GM12878 (cell line): ENCODE data around the gene TRIM23. TPM values are rescaled to one million over a fixed set of nuclear protein-coding genes. Genes with fewer than 3 reads are reported as not detected.

ENCODE experiments used
- ATAC-seq: fragments of 200-7000 bp; cut with Tn5 transposase; 3 replicates; pipeline ENCODE4 v1.9.1; 2020; ENCODE audit warnings: mild to moderate bottlenecking, moderate library complexity
- BruUV-seq: library from RNA; stranded (reverse); fragments of 400-500 nt; replicated peaks from 2 replicates; lab custom pipeline; 2021; lab: Mats Ljungman, UMichigan
- CTCF ChIA-PET: fragments of 300-600 bp; sonication (Branson Sonifier 250); formaldehyde crosslinking; extraction: SDS; loops from one replicate; lab custom pipeline; 2021; ENCODE audit warnings: inconsistent platforms; lab: Yijun Ruan, JAX
- POLR2A ChIA-PET: fragments of 350-600 bp; formaldehyde crosslinking; extraction: SDS; loops from one replicate; lab custom pipeline; 2021; ENCODE audit warnings: inconsistent platforms; lab: Charles Lee
- RAD21 ChIA-PET: fragments of 300-600 bp; sonication (Branson Sonifier 250); formaldehyde crosslinking; loops from one replicate; lab custom pipeline; 2023; ENCODE audit warnings: antibody characterized with exemption; ENCODE audit not compliant: unreplicated experiment; lab: Charles Lee
- SMC1A ChIA-PET: fragments of 300-600 bp; sonication (Branson Sonifier 250); formaldehyde crosslinking; loops from one replicate; lab custom pipeline; 2023; ENCODE audit not compliant: unreplicated experiment, uncharacterized antibody; lab: Charles Lee
- DNase-seq: peaks from one replicate; pipeline ENCODE4 v3.0.0-alpha.2; 2011; ENCODE audit warnings: low read depth, low spot score
- FAIRE-seq: peaks from 3 replicates; lab custom pipeline; 2011; peaks lifted over from hg19 to GRCh38; lab: Jason Lieb, UNC
- H2AFZ ChIP-seq: 2 replicates; pipeline ENCODE4 v1.6.0; 2011; ENCODE audit warnings: low read depth, low read length, control low read depth; ENCODE audit not compliant: control insufficient read depth
- H3K27ac ChIP-seq: 2 replicates; pipeline ENCODE4 v1.5.1; 2011; ENCODE audit warnings: control low read depth; ENCODE audit not compliant: control insufficient read depth, insufficient read depth
- H3K27me3 ChIP-seq, 2 experiments: replicated peaks in 1 of 2; 2 replicates each; pipeline versions ENCODE4 v1.6.0 to v1.6.1; 2011; ENCODE audit warnings: low read length in 1 of 2; ENCODE audit not compliant: control insufficient read depth in 2 of 2, insufficient read depth in 2 of 2
- H3K36me3 ChIP-seq, 2 experiments: 2 replicates each; pipeline ENCODE4 v1.5.1; 2011; ENCODE audit warnings: low read length in 1 of 2; ENCODE audit not compliant: control insufficient read depth in 2 of 2, insufficient read depth in 2 of 2
- H3K4me1 ChIP-seq: 2 replicates; pipeline ENCODE4 v1.6.1; 2011; ENCODE audit warnings: mild to moderate bottlenecking, low read length, moderate library complexity, mixed read lengths; ENCODE audit not compliant: control insufficient read depth, insufficient read depth
- H3K4me2 ChIP-seq: 2 replicates; pipeline ENCODE4 v1.6.0; 2011; ENCODE audit warnings: control low read depth; ENCODE audit not compliant: control insufficient read depth, insufficient read depth
- H3K4me3 ChIP-seq: fragments of 200-600 bp; sonication (generic); 2 replicates; pipeline ENCODE4 v1.5.1; 2016
- H3K79me2 ChIP-seq: 2 replicates; pipeline ENCODE4 v1.6.0; 2011; ENCODE audit warnings: low read length; ENCODE audit not compliant: control insufficient read depth, insufficient read depth
- H3K9ac ChIP-seq: 2 replicates; pipeline ENCODE4 v1.8.0; 2011; ENCODE audit warnings: low read length, control low read depth, mixed read lengths; ENCODE audit not compliant: control insufficient read depth, insufficient read depth
- H3K9me3 ChIP-seq: replicated peaks from 3 replicates; pipeline ENCODE4 v1.5.1; 2011; ENCODE audit warnings: mild to moderate bottlenecking, low read length; ENCODE audit not compliant: control insufficient read depth, insufficient read depth
- H4K20me1 ChIP-seq: 2 replicates; pipeline ENCODE4 v1.6.0; 2011; ENCODE audit not compliant: control insufficient read depth, insufficient read depth
- BRCA1 ChIP-seq: IDR thresholded peaks from 2 replicates; pipeline ENCODE4 v1.6.1; 2011; ENCODE audit warnings: low read depth, low read length, improper control_type of control experiment
- CEBPZ ChIP-seq: fragments of 150-350 bp; IDR thresholded peaks from 2 replicates; pipeline ENCODE4 v1.6.1; 2016; ENCODE audit warnings: low read depth, low read length
- CHD2 ChIP-seq: IDR thresholded peaks from 2 replicates; pipeline ENCODE4 v1.6.1; 2011; ENCODE audit warnings: low read depth, low read length, improper control_type of control experiment, borderline replicate concordance
- FOS ChIP-seq: IDR thresholded peaks from 3 replicates; pipeline ENCODE4 v1.6.1; 2011; ENCODE audit warnings: borderline replicate concordance; ENCODE audit not compliant: insufficient read length; ENCODE audit errors: extremely low read depth
- NFXL1 ChIP-seq: fragments of 450-650 bp; IDR thresholded peaks from 2 replicates; pipeline ENCODE4 v1.6.1; 2017; ENCODE audit warnings: antibody characterized with exemption, mild to moderate bottlenecking, borderline replicate concordance
- NKRF ChIP-seq: fragments of 450-650 bp; conservative IDR thresholded peaks from 2 replicates; pipeline ENCODE4 v1.6.1; 2017; ENCODE audit warnings: mild to moderate bottlenecking, moderate library complexity
- POLR2A ChIP-seq: IDR thresholded peaks from 2 replicates; pipeline ENCODE4 v1.6.1; 2011; ENCODE audit warnings: low read depth, mild to moderate bottlenecking, low read length
- RAD51 ChIP-seq: fragments of 450-650 bp; IDR thresholded peaks from 2 replicates; pipeline ENCODE4 v1.6.1; 2016; ENCODE audit warnings: moderate library complexity, mild to moderate bottlenecking, inconsistent platforms
- RBBP5 ChIP-seq: fragments of 200-600 bp; sonication (generic); conservative IDR thresholded peaks from 2 replicates; pipeline ENCODE4 v1.6.1; 2016
- SREBF2 ChIP-seq: IDR thresholded peaks from 2 replicates; pipeline ENCODE4 v1.6.1; 2012; ENCODE audit warnings: mild to moderate bottlenecking, low read length
- STAT1 ChIP-seq: fragments of 450-650 bp; conservative IDR thresholded peaks from 2 replicates; pipeline ENCODE4 v1.6.1; 2014; ENCODE audit warnings: antibody characterized with exemption, mild to moderate bottlenecking
- TARDBP ChIP-seq: IDR thresholded peaks from 2 replicates; pipeline ENCODE4 v1.6.1; 2016; ENCODE audit warnings: borderline replicate concordance
- ZBTB11 ChIP-seq: fragments of 450-650 bp; formaldehyde crosslinking; IDR thresholded peaks from 2 replicates; pipeline ENCODE4 v1.5.0; 2022; ENCODE audit warnings: mild to moderate bottlenecking, missing genetic modification characterization
- ZNF622 ChIP-seq: fragments of 450-650 bp; IDR thresholded peaks from 2 replicates; pipeline ENCODE4 v1.6.1; 2017; ENCODE audit warnings: mild to moderate bottlenecking, inconsistent platforms
- WGBS: methylation state at CpG from one replicate; pipeline ENCODE4 v1.1.6; 2016; ENCODE audit warnings: low lambda C conversion rate; ENCODE audit not compliant: insufficient replicate concordance, insufficient coverage; ENCODE audit errors: missing lambda C conversion rate; 5-methylcytosine and 5-hydroxymethylcytosine counted together
- in situ Hi-C: fragments of 300-500 bp; cut with MboI; formaldehyde crosslinking; loops from 9 replicates; pipeline ENCODE4 v1.14.3; 2018; ENCODE audit warnings: mixed read lengths
- intact Hi-C: fragments of 100-400 bp; cut with micrococcal nuclease; formaldehyde crosslinking; loops from one replicate; pipeline ENCODE4 v1.14.2; 2022; ENCODE audit not compliant: unreplicated experiment
- polyA plus RNA-seq, 11 experiments: library from polyadenylated mRNA; depleted of rRNA in 4 of 11; unstranded in 6 of 11; stranded (reverse) in 5 of 11; fragments of >200 nt; fragmentation: Nextera tagmentation in 4 of 11; fragmentation: Illumina TruSeq in 1 of 11; extraction: Ambion mirVana in 4 of 11; extraction: Trizol in 1 of 11; gene quantifications; 1 replicate in 1 of 11; 2 replicates in 10 of 11; pipeline versions ENCODE4 v1.2.1 to v1.2.3, GENCODE V29; 2011 to 2016; ENCODE audit warnings: inconsistent platforms in 2 of 11, missing spikeins in 2 of 11, low read depth in 1 of 11
- total RNA-seq, 4 experiments: library from RNA; depleted of rRNA in 3 of 4; stranded (reverse); fragments of >200 nt in 3 of 4; fragmentation: Illumina TruSeq in 1 of 4; extraction: Trizol in 1 of 4; gene quantifications; 2 replicates each; pipeline versions ENCODE4 v1.2.1 to v1.2.3, GENCODE V29; 2013 to 2021

TRIM23 gene
- total and polyA plus RNA-seq, 10 of the 15 experiments (the other 5 are each of a cell fraction or from before 2014, with no cell fraction given), result 1.9 to 5.0 (median 2.4) TPM

GRCh38 chr5:65668696-65669095, 44.6 kb upstream of the TRIM23 start:
- no TSS peak for BruUV-seq
- no peak overlapping the region for H3K4me2 ChIP-seq
- no peaks in the 10 kb centered on the region for H3K9me3 ChIP-seq
- in situ Hi-C loops, result no loop called here
- SMC1A ChIA-PET, result no interaction called here
- H3K27ac ChIP-seq, result no peak overlapping the region
- no peak for ATAC-seq
- no peaks in the 10 kb centered on the region for H3K4me1 ChIP-seq
- no peaks in the 10 kb centered on the region for H4K20me1 ChIP-seq
- CTCF ChIA-PET, result no interaction called here
- DNase-seq, result no peak
- H3K27me3 ChIP-seq, result no peaks in the 10 kb centered on the region
- no peak overlapping the region for H3K4me3 ChIP-seq
- RAD21 ChIA-PET, result no interaction called here
- H2AFZ ChIP-seq, result no peak overlapping the region
- TF ChIP-seq POLR2A (no peak), RAD51 (no peak), BRCA1 (no peak), ZBTB11 (CRISPR knock-in tag) (no peak), NKRF (no peak), TARDBP (no peak), SREBF2 (no peak), CHD2 (no peak), NFXL1 (no peak), RBBP5 (no peak), FOS (no peak), ZNF622 (no peak), STAT1 (no peak), CEBPZ (no peak)
- TF ChIP-seq, all 136 proteins: peak for 0
- intact Hi-C loops, result loop anchor here (10.0 kb wide), 1 partner anchor 856 kb away; no protein-coding TSS in a partner anchor
- POLR2A ChIA-PET, result no interaction called here
- FAIRE-seq, result no peak
- Histone ChIP-seq H3K36me3 (peaks cover 0 to 6% of the 10 kb centered on the region in 2 experiments; a peak in 2 of 4 replicates), H3K79me2 (no peaks in the 10 kb centered on the region), H3K9ac (no peak overlapping the region)
- WGBS, result 71% methylated on average over 5 of the region's 7 CpGs
